ENCODE results near the gene GHR.

GHR gene

DNA sequence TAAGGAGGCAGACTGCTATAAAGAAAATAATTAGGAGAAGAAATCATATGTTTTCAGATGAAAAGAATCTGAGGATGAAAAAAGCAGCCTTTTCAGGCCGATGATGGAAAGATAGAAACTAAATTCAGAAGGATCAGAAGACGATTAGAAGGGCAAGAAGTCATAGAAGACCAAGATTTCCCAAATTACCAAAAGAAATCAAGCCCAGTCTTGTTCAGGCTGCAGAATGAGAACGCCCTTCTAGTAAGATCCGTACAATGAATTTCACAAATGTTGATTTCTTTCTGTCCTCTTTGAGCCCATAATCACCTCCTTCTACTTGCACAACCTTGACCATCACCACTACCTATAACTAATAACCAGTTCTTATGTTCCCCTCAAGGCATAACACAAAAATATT is 218.8 kb downstream of the GHR start:
- Histone ChIP-seq H3K27me3 (no peaks in the 10 kb centered on the region), H3K4me1 (no peaks in the 10 kb centered on the region), H4K20me1 (no peaks in the 10 kb centered on the region), H3K9ac (no peak overlapping the region), H3K4me3 (no peak overlapping the region), H3K4me2 (no peak overlapping the region), H3K9me3 (replicated peaks in 1 of 11) (no peaks in the 10 kb centered on the region), H3K36me3 (no peaks in the 10 kb centered on the region), H3K27ac (no peak overlapping the region)
- TF ChIP-seq Cebpa-rat (IDR thresholded peaks at IDR 0.05) = no peak

DNA sequence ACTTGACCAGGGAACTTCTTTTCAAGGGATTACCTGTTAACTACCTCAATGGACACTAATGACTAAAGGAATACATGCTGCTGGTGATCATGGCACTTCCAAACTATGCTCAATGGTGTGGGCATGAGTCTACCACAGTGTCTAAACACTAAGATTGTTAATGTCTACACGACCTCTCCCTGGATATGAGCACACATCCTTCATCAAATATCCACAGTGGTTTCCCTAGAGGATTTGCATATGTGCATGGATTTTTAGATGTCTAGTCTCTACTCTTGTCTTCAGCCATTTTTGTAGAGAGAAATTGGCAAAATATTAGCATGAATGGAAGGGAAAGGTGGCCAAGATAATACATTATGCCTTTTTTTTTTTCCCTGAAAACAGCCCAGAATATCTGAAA is 220.1 kb downstream of the GHR start:
- Histone ChIP-seq H3K27me3 (no peaks in the 10 kb centered on the region), H3K4me3 (no peak overlapping the region), H4K20me1 (no peaks in the 10 kb centered on the region), H3K36me3 (no peaks in the 10 kb centered on the region), H3K27ac (no peak overlapping the region), H3K4me2 (no peak overlapping the region), H3K9ac (no peak overlapping the region), H3K4me1 (peaks cover 0 to 10% (median 7%) of the 10 kb centered on the region in 10 experiments; a peak in 16 of 20 replicates), H3K9me3 (replicated peaks in 1 of 11) (no peaks in the 10 kb centered on the region)
- no peak for TF ChIP-seq Cebpa-rat (IDR thresholded peaks at IDR 0.05)

DNA sequence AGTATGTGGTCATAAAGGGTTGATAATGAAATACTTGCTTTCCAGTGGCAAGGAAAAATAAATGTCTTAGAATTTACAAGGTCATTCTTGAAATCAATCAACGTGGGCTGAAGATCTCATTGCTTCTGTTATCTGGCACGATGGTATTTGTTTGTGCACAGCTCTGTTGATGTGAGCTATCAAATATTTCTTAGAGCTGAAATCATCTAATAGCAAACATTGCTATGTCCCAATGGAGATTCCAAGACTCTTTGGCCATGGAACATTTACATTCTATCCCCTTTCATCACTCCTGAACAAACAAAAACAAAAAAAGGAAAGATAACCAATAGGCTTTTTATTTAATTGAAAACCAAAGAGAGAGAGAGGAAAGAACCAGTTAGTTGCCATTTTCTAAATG is 221.9 kb downstream of the GHR start:
- H3K4me2 ChIP-seq = no peak overlapping the region
- H4K20me1 ChIP-seq = no peaks in the 10 kb centered on the region
- H3K4me1 ChIP-seq = peaks cover 0 to 17% (median 10%) of the 10 kb centered on the region in 10 experiments; a peak in 16 of 20 replicates
- H3K4me3 ChIP-seq = no peak overlapping the region
- no peak overlapping the region for H3K27ac ChIP-seq
- H3K36me3 ChIP-seq = no peaks in the 10 kb centered on the region
- no peak overlapping the region for H3K9ac ChIP-seq
- H3K9me3 ChIP-seq (replicated peaks in 1 of 11) = no peaks in the 10 kb centered on the region
- no peak for TF ChIP-seq Cebpa-rat (IDR thresholded peaks at IDR 0.05)
- H3K27me3 ChIP-seq = no peaks in the 10 kb centered on the region

DNA sequence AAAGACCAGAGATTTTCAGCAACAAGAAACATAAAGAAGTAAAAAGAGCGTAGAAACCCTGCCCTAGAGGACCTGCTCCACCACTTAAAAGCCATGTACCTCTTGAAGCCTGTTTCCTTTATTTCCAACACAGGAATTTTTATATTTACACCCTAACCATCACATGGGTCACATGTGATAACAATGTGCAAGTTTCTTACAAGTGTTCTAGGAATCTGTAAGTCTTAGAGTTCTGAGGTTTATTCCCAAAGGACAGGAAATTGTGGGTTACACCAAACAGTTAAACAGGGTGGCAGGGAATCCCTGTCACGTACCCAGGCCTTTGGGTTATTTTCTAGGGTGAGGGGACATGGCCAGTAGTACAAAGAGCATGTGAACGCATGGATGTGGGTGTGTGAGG is 224.8 kb downstream of the GHR start:
- no peaks in the 10 kb centered on the region for H3K27me3 ChIP-seq
- H4K20me1 ChIP-seq = no peaks in the 10 kb centered on the region
- no peaks in the 10 kb centered on the region for H3K36me3 ChIP-seq
- no peak overlapping the region for H3K4me3 ChIP-seq
- H3K27ac ChIP-seq = no peak overlapping the region
- H3K9ac ChIP-seq = no peak overlapping the region
- no peak for TF ChIP-seq Cebpa-rat (IDR thresholded peaks at IDR 0.05)
- H3K4me1 ChIP-seq = peaks cover 0 to 17% (median 10%) of the 10 kb centered on the region in 10 experiments; a peak in 16 of 20 replicates
- peak overlapping the region in 9 of 11 experiments; percentile 14 to 70 (median 55); a peak in 16 of 22 replicates for H3K4me2 ChIP-seq
- no peaks in the 10 kb centered on the region for H3K9me3 ChIP-seq (replicated peaks in 1 of 11)

DNA sequence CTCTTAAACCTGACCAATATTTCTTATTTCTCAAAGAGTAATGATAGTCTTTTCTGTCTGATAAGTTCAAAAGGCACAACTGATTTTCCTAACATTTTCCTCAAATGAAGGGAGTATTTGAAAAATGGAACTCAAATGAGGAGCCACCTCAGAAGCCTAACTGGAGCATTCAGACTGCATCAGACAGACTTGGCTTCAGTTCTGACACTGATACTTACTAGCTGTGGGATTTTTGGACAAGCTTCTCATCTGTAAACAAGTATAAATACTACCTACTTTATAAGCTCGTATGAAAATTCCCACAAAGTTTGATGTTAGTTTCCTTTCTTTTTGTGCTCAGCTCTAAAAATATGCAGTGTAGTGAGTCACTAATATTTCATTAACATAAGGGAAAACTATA is 225.7 kb downstream of the GHR start:
- Histone ChIP-seq H4K20me1 (no peaks in the 10 kb centered on the region), H3K27me3 (no peaks in the 10 kb centered on the region), H3K4me1 (peaks cover 0 to 24% (median 18%) of the 10 kb centered on the region in 10 experiments; a peak in 18 of 20 replicates), H3K9me3 (replicated peaks in 1 of 11) (no peaks in the 10 kb centered on the region), H3K4me3 (no peak overlapping the region), H3K4me2 (peak overlapping the region in 1 of 11 experiments; percentile 70; a peak in 1 of 22 replicates), H3K36me3 (no peaks in the 10 kb centered on the region), H3K27ac (no peak overlapping the region), H3K9ac (no peak overlapping the region)
- no peak for TF ChIP-seq Cebpa-rat (IDR thresholded peaks at IDR 0.05)

DNA sequence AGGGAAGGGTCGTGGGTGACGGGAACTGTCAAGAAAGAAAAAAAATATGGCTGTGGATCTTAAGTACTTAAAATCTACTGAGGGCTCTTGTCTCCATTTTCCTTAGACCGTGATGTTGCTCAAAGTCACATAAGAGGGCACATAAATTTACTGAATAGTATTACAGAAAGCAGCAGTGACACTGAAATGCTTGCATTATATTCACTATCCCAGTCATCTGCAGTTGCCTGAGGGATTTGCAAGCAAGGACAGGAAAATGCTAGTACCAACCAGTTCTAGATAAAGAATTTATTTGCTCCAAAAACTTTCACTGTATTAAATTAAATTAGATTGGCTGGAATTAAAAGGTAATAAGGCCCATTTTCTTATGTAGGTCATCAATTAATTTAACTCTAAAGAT is 226.8 kb downstream of the GHR start:
- Histone ChIP-seq H3K4me1 (peaks cover 0 to 35% (median 29%) of the 10 kb centered on the region in 10 experiments; a peak in 18 of 20 replicates), H3K4me3 (no peak overlapping the region), H3K9me3 (replicated peaks in 1 of 11) (no peaks in the 10 kb centered on the region), H3K27me3 (no peaks in the 10 kb centered on the region), H3K36me3 (no peaks in the 10 kb centered on the region), H3K9ac (no peak overlapping the region), H4K20me1 (no peaks in the 10 kb centered on the region), H3K27ac (no peak overlapping the region), H3K4me2 (no peak overlapping the region)
- TF ChIP-seq Cebpa-rat (IDR thresholded peaks at IDR 0.05) = no peak

DNA sequence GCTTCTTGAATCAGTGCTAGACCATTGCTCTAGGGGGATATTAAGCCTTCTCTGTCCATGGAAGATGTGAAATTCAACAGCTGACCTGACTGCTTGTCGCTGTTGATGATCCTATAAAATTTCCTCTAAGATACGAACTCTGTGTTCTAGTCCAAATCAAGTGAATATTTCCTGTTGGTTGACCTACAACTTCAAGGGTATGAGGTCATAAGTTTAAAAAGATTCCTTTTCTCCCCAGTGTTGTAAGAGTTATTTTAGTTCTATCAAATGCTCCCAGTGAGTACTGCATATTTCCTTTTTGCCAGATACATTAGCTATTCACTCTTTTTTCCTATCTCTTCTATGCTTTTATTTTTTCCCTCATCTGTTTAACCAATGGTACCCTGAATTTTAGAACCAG is 230.5 kb downstream of the GHR start:
- peak overlapping the region in 1 of 11 experiments; percentile 15; a peak in 2 of 22 replicates for H3K27ac ChIP-seq
- no peak overlapping the region for H3K9ac ChIP-seq
- H4K20me1 ChIP-seq = no peaks in the 10 kb centered on the region
- H3K36me3 ChIP-seq = no peaks in the 10 kb centered on the region
- no peak for TF ChIP-seq Cebpa-rat (IDR thresholded peaks at IDR 0.05)
- H3K9me3 ChIP-seq (replicated peaks in 1 of 11) = no peaks in the 10 kb centered on the region
- peak overlapping the region in 9 of 11 experiments; percentile 17 to 68 (median 55); a peak in 16 of 22 replicates for H3K4me2 ChIP-seq
- peaks cover 6 to 37% (median 25%) of the 10 kb centered on the region in 10 experiments; a peak in 17 of 20 replicates for H3K4me1 ChIP-seq
- no peak overlapping the region for H3K4me3 ChIP-seq
- H3K27me3 ChIP-seq = no peaks in the 10 kb centered on the region

DNA sequence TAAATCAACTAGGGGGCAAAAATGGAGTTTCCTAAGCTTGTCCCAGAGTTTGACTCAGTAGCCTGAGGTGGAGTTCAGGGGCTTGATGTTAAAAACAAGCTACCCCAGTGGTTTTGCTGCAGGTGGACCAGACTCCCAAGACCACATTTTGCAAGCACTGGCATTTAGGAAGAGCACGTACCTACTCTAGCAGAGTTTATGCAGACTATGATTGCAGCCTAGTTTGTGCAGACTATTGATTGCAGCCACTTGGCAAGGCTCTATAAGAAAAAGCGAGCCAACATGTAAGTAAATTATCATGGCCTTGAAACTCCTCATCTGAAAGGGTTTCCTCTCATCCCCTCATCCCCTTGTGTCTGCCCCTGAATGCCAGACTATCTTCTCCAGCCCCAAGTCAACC is 231.4 kb downstream of the GHR start:
- Histone ChIP-seq H3K27me3 (no peaks in the 10 kb centered on the region), H3K4me3 (no peak overlapping the region)

DNA sequence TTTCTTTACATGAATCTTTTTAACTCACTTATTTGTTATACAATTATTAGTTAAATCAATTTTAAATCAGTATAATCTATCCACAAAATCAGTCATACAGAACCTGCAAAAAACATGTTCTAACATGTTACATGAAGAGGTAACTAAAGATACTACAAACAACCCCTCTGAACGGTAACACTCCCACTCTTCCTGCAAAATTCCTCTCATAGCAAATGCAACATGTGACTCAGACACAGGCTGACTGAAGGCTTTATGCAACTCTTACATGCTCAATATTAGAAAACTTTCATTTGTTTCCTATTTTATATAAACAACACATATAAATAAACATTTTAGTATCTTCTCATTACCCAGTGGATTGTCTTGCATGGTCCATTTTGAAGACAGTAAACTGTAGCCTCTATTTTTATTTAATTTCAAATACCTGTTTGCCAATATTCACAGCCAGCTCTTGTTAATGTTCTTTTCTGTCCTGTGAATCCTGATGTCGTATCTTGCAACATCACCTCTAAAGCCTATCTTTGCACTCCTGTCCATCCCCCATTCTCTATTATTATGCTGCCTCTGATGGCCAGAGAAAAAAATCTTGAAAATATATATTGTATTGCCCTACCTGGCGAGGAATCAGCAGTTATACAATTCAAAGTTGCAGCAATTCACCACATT is 232.9 kb downstream of the GHR start:
- Histone ChIP-seq H3K4me2 (peak overlapping the region; percentile 26 to 62 (median 37); a peak in 14 of 22 replicates), H4K20me1 (no peaks in the 10 kb centered on the region), H3K4me1 (peaks cover 6 to 34% (median 23%) of the 10 kb centered on the region in 10 experiments; a peak in 17 of 20 replicates), H3K27me3 (no peaks in the 10 kb centered on the region), H3K9me3 (replicated peaks in 1 of 11) (no peaks in the 10 kb centered on the region), H3K36me3 (no peaks in the 10 kb centered on the region), H3K4me3 (no peak overlapping the region), H3K27ac (peak overlapping the region in 2 of 11 experiments; percentile 9 to 43; a peak in 4 of 22 replicates), H3K9ac (no peak overlapping the region; a peak in 1 of 22 replicates)
- TF ChIP-seq Cebpa-rat (IDR thresholded peaks at IDR 0.05) = no peak

More for the DNA sequence above, 231.4 kb downstream of the GHR start:
- Histone ChIP-seq H3K9ac (no peak overlapping the region), H3K4me1 (peaks cover 6 to 34% (median 23%) of the 10 kb centered on the region in 10 experiments; a peak in 17 of 20 replicates), H3K4me2 (peak overlapping the region in 8 of 11 experiments; percentile 19 to 68 (median 57); a peak in 16 of 22 replicates), H3K27ac (peak overlapping the region in 3 of 11 experiments; percentile 5 to 15 (median 13); a peak in 4 of 22 replicates), H4K20me1 (no peaks in the 10 kb centered on the region), H3K9me3 (replicated peaks in 1 of 11) (no peaks in the 10 kb centered on the region), H3K36me3 (no peaks in the 10 kb centered on the region)
- TF ChIP-seq Cebpa-rat (IDR thresholded peaks at IDR 0.05) = no peak

Measured in BLaER1 treated with 17β-estradiol and CSF1 and Interleukin-3, amounts not matched to agents 10 nM and 100 nM (cell line).